ENCODE results near the gene NUBP1. TPM values are rescaled to one million over a fixed set of nuclear protein-coding genes. Genes with fewer than 3 reads are reported as not detected.

NUBP1 gene
- total RNA-seq, 1 experiment from 2014 or later, result 31.5 TPM

DNA sequence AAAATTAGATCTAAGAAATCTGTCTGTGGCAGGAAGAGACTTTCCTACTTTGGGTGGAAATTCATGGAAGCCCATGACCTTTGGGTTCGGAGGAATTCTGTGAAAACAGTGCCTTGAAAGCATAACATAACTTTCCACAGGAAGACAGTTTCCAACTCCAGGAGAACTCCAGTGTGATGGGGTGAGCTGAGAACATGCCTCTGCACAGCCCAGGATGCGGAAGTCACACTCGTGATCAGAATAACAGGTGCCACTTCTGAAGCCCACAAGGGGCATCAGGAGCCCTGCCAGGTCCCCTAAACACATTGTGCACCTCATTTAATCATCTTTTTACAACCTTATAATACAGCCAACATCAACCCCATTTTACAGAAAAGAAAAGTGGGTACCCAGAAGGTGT is 65.2 kb downstream of the NUBP1 start (continued):
- TF ChIP-seq, protein P1, sequence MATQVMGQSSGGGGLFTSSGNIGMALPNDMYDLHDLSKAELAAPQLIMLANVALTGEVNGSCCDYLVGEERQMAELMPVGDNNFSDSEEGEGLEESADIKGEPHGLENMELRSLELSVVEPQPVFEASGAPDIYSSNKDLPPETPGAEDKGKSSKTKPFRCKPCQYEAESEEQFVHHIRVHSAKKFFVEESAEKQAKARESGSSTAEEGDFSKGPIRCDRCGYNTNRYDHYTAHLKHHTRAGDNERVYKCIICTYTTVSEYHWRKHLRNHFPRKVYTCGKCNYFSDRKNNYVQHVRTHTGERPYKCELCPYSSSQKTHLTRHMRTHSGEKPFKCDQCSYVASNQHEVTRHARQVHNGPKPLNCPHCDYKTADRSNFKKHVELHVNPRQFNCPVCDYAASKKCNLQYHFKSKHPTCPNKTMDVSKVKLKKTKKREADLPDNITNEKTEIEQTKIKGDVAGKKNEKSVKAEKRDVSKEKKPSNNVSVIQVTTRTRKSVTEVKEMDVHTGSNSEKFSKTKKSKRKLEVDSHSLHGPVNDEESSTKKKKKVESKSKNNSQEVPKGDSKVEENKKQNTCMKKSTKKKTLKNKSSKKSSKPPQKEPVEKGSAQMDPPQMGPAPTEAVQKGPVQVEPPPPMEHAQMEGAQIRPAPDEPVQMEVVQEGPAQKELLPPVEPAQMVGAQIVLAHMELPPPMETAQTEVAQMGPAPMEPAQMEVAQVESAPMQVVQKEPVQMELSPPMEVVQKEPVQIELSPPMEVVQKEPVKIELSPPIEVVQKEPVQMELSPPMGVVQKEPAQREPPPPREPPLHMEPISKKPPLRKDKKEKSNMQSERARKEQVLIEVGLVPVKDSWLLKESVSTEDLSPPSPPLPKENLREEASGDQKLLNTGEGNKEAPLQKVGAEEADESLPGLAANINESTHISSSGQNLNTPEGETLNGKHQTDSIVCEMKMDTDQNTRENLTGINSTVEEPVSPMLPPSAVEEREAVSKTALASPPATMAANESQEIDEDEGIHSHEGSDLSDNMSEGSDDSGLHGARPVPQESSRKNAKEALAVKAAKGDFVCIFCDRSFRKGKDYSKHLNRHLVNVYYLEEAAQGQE (IDR thresholded peaks at IDR 0.05; ENCODE audit: low read depth), result no peak
- TF ChIP-seq EZH2 (IDR thresholded peaks at IDR 0.05), result no peak
- TF ChIP-seq TCF7L2 (IDR thresholded peaks at IDR 0.05; ENCODE audit: borderline replicate concordance, extremely low read depth, insufficient read depth, insufficient read length), result no peak
- no peak for TF ChIP-seq FOSL1 (IDR thresholded peaks at IDR 0.05; ENCODE audit: low read depth)
- TF ChIP-seq ZBTB33 (IDR thresholded peaks at IDR 0.05; ENCODE audit: extremely low read depth, insufficient replicate concordance, low read length), result no peak
- TF ChIP-seq, protein P2, sequence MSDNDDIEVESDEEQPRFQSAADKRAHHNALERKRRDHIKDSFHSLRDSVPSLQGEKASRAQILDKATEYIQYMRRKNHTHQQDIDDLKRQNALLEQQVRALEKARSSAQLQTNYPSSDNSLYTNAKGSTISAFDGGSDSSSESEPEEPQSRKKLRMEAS (IDR thresholded peaks at IDR 0.05), result no peak

DNA sequence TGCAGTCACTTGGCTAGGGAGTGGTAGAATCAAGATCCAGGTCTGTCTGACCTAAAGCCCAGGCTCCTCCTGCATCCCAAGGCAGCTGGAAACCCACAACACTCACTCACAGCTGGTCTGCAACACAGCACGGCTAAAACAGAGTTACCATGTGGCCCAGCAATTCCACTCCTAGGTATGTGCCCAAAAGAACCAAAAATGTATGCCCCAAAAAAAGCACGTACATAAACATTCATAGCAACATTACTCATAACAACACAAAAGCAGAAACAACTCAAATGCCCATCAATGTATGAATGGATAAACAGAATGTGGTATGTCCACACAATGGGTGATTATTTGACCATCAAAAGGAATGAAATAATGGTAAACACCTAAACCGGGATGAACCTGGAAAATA is 66.1 kb downstream of the NUBP1 start:
- no TSS peak for BruUV-seq (replicated peaks)
- Histone ChIP-seq H4K20me1 (ENCODE audit: insufficient read depth) (no peaks in the 10 kb centered on the region), H3K4me3 (replicated peaks in 1 of 2; ENCODE audit: low read depth in 1 of 2, low read length in 2 of 2) (no peak overlapping the region), H2AFZ (ENCODE audit: low read depth, low read length, poor library complexity, severe bottlenecking) (no peak overlapping the region), H3K36me3 (ENCODE audit: control insufficient read depth in 1 of 2, insufficient read depth in 2 of 2, low read length in 2 of 2) (no peaks in the 10 kb centered on the region), H3K27me3 (ENCODE audit: insufficient read depth, low read length) (0 out of 2 replicates have a peak, but pooled peaks cover 2% of the 10 kb centered on the region), H3K4me2 (ENCODE audit: low read length) (no peak overlapping the region), H3K4me1 (ENCODE audit: control insufficient read depth in 1 of 2, insufficient read depth in 2 of 2, low read length in 2 of 2) (no peaks in the 10 kb centered on the region), H3K9me2 (ENCODE audit: insufficient read depth) (no peaks in the 10 kb centered on the region), H3K27ac (ENCODE audit: low read depth, low read length) (no peak overlapping the region), H3K79me2 (ENCODE audit: insufficient read depth, low read length) (no peaks in the 10 kb centered on the region), H3K9me3 (ENCODE audit: control insufficient read depth in 1 of 2, insufficient read depth in 1 of 2, low read depth in 1 of 2, low read length in 2 of 2) (no peaks in the 10 kb centered on the region), H3K9ac (ENCODE audit: low read length) (no peak overlapping the region)
- DNase-seq (ENCODE audit: low read depth, low spot score) (no peak), ATAC-seq (no peak)
- intact Hi-C loops (cut with micrococcal nuclease), result loop anchor here (10.0 kb wide), 2 partner anchors 65 to 105 kb away; partner anchors contain the start of gene CIITA
- ChIA-PET CTCF (no interaction called here), POLR2A (no interaction called here), RAD21 (ENCODE audit: low non-redundant PET in 1 of 2, low total read pairs in 2 of 2, uncharacterized antibody in 2 of 2, unreplicated experiment in 2 of 2) (no interaction called here)
- no peak for TF ChIP-seq EGR1 (IDR thresholded peaks at IDR 0.05; ENCODE audit: low read depth)
- TF ChIP-seq SIN3A (IDR thresholded peaks at IDR 0.05; ENCODE audit: low read depth), result no peak
- no peak for TF ChIP-seq ZBTB33 (IDR thresholded peaks at IDR 0.05; ENCODE audit: extremely low read depth, insufficient replicate concordance, low read length)
- no peak for TF ChIP-seq ZFX (IDR thresholded peaks at IDR 0.05)
- no peak for TF ChIP-seq CTCF (IDR thresholded peaks at IDR 0.05 in 2 of 3, conservative IDR thresholded peaks at IDR 0.05 in 1 of 3; ENCODE audit: borderline replicate concordance in 1 of 3, insufficient read depth in 1 of 3, low read depth in 2 of 3, low read length in 2 of 3)
- no peak for TF ChIP-seq FOSL1 (IDR thresholded peaks at IDR 0.05; ENCODE audit: low read depth)
